GM12873 (cell line): ENCODE data around the gene CIB4.

Source experiments
- CTCF ChIP-seq: IDR thresholded peaks from 2 replicates; pipeline ENCODE4 v1.5.1; 2012; ENCODE audit warnings: low read depth, mild to moderate bottlenecking, moderate library complexity, low read length, control low read depth; ENCODE audit not compliant: insufficient read depth; ENCODE audit errors: missing control alignments

Gene CIB4

DNA sequence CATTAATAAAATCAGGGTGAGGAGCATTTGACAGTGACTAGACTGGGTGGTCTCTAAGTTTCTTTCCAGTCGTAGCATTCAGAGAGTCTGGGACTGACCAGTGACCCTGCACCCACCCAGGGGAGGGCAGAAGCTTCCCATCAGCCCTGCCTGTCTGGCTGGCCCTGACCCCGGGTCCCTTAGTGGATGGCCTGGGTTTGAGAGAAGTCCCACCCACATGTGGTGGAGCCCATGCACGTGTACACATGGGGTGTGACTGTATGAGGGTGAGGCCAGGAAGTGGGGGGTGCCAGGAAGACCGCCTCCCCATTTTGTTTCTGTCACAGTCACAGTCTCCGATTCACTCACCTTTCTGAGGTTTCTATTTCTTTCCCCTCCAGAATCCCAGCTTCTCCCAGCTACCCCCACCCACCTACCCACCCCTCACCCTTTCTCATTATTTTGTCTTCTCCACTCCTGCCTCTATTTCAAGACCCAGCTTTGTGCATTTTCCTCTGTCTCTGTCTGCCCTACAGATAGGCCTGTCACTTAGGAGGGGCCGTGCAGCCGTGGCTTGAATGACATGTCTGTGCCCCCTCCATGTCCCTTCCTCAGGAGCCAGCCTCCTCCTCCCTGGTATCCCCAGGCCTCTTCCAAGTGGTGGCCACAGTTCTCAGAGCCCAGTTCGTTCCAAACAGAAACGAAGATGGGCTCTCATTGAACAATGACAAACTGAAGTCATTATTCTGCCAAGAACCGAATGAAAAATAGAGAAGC, 13.6 kb downstream of the CIB4 start:
- TF ChIP-seq CTCF = no peak

DNA sequence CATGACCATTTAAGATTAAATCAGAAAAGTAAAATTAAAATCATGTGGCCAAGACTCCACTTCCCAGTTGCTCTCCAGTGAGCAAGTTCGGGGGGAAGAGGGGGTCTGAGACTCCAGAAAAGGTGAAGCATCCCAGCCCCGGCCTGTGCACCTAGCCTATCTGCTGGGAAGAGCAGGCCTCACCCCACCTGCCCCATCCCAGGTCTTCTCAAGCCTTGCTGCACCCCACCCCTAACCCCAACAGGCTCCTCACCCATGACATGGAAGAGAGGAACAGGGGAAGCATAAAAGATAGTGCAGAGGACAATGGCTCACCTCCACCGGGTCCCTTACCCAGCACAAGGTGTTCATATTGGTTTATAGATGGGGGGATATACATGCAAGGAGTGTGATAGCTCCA, 14.6 kb downstream of the CIB4 start:
- TF ChIP-seq CTCF = no peak

DNA sequence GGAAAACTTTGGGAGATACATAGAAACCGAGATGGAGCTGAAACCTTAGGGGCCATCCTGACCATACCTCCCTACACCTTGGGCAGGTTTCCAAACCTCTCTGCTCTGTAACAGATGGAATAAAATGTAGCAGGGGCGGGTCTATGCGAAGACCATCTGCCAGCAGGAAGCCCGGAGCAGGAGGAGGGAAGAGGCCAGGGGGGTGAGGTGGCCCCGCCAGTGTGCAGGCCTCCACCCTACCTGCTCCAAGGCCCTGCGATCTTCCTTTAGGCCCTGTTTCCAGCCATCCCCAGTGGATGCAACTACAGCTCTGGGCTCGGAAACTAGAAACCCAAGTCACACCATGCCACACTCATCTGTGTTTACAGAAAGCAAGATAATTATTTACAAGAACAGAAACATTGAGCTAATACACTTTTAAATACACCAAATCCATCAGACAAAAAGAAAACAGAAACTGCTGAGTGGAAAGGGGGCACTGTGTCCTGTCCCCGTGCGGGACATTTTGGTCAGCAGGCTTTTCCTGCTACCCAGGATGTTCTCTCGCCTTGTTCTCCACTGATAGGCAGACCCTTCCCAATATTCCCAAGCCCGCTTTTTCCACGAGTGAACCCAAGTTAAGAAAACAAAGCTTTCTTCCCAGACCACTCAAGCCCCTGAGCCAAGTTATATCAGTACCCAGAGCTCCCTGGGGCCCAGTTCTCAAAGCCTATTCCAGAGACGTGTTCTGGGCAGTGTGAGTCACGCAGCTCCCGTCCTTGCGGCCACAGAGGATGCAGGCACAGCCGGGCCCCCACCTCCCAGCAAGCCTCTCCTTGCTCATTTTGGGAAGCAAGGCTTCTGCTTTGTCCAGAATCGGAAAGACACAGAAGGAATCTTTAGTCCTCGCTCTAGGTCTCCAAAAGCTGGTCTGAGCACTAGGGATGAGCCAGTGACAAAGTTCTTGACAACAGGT, 17.3 kb downstream of the CIB4 start:
- TF ChIP-seq CTCF = no peak

- TF ChIP-seq CTCF = no peak
Measured at GRCh38 chr2:26621469-26622199, 19.5 kb downstream of the CIB4 start.

DNA sequence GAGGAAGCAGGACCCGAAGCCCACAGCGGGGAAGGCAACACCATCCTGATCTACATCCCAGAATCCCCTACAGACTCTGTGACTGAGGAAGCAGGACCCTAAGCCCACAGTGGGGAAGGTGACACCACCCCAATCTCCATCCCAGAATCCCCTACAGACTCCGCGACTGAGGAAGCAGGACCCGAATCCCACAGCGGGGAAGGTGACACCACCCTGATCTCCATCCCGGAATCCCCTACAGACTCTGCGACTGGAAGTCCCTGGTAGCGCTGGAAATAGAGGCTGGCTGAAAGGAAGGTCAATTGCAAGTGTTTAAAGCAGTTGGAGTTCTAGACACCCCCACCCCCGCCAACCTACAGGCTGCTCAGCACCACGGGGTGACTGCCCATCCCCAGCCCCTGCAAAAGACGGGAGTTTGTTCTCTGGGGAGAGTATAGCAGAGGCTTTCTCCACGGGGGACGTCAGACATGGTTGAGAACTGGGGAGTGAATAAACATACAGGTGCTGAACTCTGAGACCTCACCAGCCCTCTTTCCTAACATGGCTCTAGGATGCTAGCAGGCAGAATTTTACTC, 21.0 kb downstream of the CIB4 start:
- no peak for TF ChIP-seq CTCF

DNA sequence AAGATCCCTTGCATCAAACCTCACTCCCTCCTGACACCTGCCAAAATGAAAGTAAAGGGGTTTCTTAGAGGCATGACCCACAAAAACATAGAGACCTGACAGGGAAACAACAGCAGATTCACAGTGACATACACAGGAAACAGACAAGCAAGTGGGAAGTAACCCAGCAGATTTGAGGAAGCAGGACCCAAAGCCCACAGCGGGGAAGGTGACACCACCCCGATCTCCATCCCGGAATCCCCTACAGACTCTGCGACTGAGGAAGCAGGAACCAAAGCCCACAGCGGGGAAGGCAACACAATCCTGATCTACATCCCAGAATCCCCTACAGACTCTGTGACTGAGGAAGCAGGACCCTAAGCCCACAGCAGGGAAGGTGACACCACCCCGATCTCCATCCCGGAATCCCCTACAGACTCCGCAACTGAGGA, 21.6 kb downstream of the CIB4 start:
- no peak for TF ChIP-seq CTCF

DNA sequence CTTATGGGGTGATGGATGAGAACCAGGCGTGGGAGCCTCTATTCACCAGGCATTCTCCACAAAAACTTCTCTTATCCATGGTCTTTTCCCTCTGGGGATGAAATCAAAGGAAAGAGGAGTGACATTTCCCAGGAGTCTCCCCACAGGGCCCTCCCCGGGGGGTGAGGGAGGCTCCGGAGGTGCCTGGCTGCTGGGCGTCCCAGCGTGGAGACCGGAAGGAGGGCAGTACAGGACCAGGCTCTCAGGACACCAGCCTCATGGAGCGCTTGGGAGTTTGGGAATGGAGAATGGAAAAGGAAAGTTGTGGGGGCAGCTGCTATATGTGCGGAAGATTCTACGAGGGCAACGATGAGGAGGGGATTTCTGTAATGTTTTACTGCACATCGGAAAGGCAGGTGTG, 22.1 kb downstream of the CIB4 start:
- TF ChIP-seq CTCF = no peak
